B cell (primary cell): ENCODE data around the gene CDC42BPA. TPM values are rescaled to one million over a fixed set of nuclear protein-coding genes. Genes with fewer than 3 reads are reported as not detected.
A peak's percentile ranks its signal among the peaks of the same experiment; 100 is the strongest.

Source experiments
- ATAC-seq: fragments of 200-7000 bp; cut with Tn5 transposase; one replicate; pipeline ENCODE4 v1.10.0; 2021; ENCODE audit warnings: low read depth, mild to moderate bottlenecking, moderate number of reproducible peaks, moderate library complexity
- CTCF ChIA-PET: fragments of 350-600 bp; sonication (Branson Sonifier 250); formaldehyde crosslinking; loops from one replicate; lab custom pipeline; 2021; ENCODE audit warnings: antibody characterized with exemption, inconsistent platforms; lab: Charles Lee
- POLR2A ChIA-PET: fragments of 350-600 bp; sonication (Branson Sonifier 250); formaldehyde crosslinking; loops from one replicate; lab custom pipeline; 2021; ENCODE audit warnings: antibody characterized with exemption; lab: Charles Lee
- DNase-seq: peaks from one replicate; pipeline ENCODE4 v3.0.0; 2013
- H2AFZ ChIP-seq: 2 replicates; pipeline ENCODE4 v1.6.1; 2012; ENCODE audit warnings: mild to moderate bottlenecking, low read depth, low read length; ENCODE audit not compliant: insufficient read depth, poor library complexity, severe bottlenecking
- H3K27ac ChIP-seq, 2 donors: 1 replicate in 1 of 2; 2 replicates in 1 of 2; pipeline ENCODE4 v1.5.1; 2012 to 2013; ENCODE audit warnings: low read length in 2 of 2, mild to moderate bottlenecking in 2 of 2, moderate library complexity in 1 of 2
- H3K27me3 ChIP-seq, 4 experiments: fragments of 200-600 bp in 1 of 4; sonication (generic) in 1 of 4; replicated peaks in 1 of 4; 1 replicate in 2 of 4; 2 replicates in 2 of 4; pipeline versions ENCODE4 v1.6.1 to v1.7.0; 2013 to 2016; ENCODE audit warnings: low read length in 3 of 4, mild to moderate bottlenecking in 2 of 4, mixed read lengths in 1 of 4, moderate library complexity in 1 of 4; ENCODE audit not compliant: insufficient read depth in 4 of 4, control insufficient read depth in 3 of 4; ENCODE audit errors: control extremely low read depth in 1 of 4
- H3K36me3 ChIP-seq, 2 experiments: replicated peaks in 1 of 2; 1 replicate in 1 of 2; 2 replicates in 1 of 2; pipeline versions ENCODE4 v1.6.1 to v1.7.1; 2013; ENCODE audit warnings: low read length in 1 of 2; ENCODE audit not compliant: insufficient read depth in 2 of 2, control insufficient read depth in 1 of 2; ENCODE audit errors: control extremely low read depth in 1 of 2, extremely low read depth in 1 of 2
- H3K4me1 ChIP-seq, 2 donors: fragments of 200-600 bp in 1 of 2; sonication (generic) in 1 of 2; 1 replicate in 1 of 2; 2 replicates in 1 of 2; pipeline versions ENCODE4 v1.5.1 to v1.6.1; 2013 to 2017; ENCODE audit warnings: low read length in 2 of 2; ENCODE audit not compliant: control insufficient read depth in 2 of 2, insufficient read depth in 2 of 2
- H3K4me2 ChIP-seq: replicated peaks from 2 replicates; pipeline ENCODE3; 2012; ENCODE audit warnings: mild to moderate bottlenecking, low read depth, low read length; ENCODE audit not compliant: poor library complexity, severe bottlenecking
- H3K4me3 ChIP-seq, 5 experiments: fragments of 200-600 bp in 1 of 5; sonication (generic) in 1 of 5; 1 replicate in 3 of 5; 2 replicates in 2 of 5; pipeline versions ENCODE4 v1.5.1 to v1.7.0; 2011 to 2016; ENCODE audit warnings: low read length in 4 of 5, mild to moderate bottlenecking in 4 of 5, low read depth in 2 of 5, control low read depth in 1 of 5, moderate library complexity in 1 of 5; ENCODE audit not compliant: insufficient read depth in 1 of 5; ENCODE audit errors: control extremely low read depth in 1 of 5, extremely low read depth in 1 of 5
- H3K79me2 ChIP-seq: fragments of 200-600 bp; sonication (generic); one replicate; pipeline ENCODE4 v1.6.0; 2016; ENCODE audit warnings: low read length; ENCODE audit not compliant: control insufficient read depth, insufficient read depth
- H3K9ac ChIP-seq: fragments of 200-600 bp; sonication (generic); 2 replicates; pipeline ENCODE4 v1.6.1; 2017; ENCODE audit warnings: mild to moderate bottlenecking, low read length, moderate library complexity
- H3K9me3 ChIP-seq, 3 donors: one replicate each; pipeline versions ENCODE4 v1.6.1 to v1.7.1; 2013; ENCODE audit warnings: low read length in 2 of 3; ENCODE audit not compliant: control insufficient read depth in 2 of 3, insufficient read depth in 1 of 3; ENCODE audit errors: control extremely low read depth in 1 of 3
- H4K20me1 ChIP-seq: 2 replicates; pipeline ENCODE4 v1.6.0; 2012; ENCODE audit warnings: mild to moderate bottlenecking, low read length; ENCODE audit not compliant: insufficient read depth, control insufficient read depth, poor library complexity, severe bottlenecking
- H3K27ac Mint-ChIP-seq: one replicate; pipeline ENCODE4 v1.8.0; 2021; ENCODE audit warnings: mixed read lengths
- H3K27me3 Mint-ChIP-seq: one replicate; pipeline ENCODE4 v1.8.0; 2021; ENCODE audit warnings: mixed read lengths
- H3K4me1 Mint-ChIP-seq: one replicate; pipeline ENCODE4 v1.8.0; 2021; ENCODE audit warnings: mixed read lengths
- H3K4me3 Mint-ChIP-seq: one replicate; pipeline ENCODE4 v1.8.0; 2021; ENCODE audit warnings: mixed read lengths
- H3K9me3 Mint-ChIP-seq: one replicate; pipeline ENCODE4 v1.8.0; 2022; ENCODE audit warnings: mixed read lengths; ENCODE audit not compliant: insufficient read depth
- EZH2 ChIP-seq: IDR thresholded peaks from 2 replicates; pipeline ENCODE4 v1.6.1; 2012; ENCODE audit warnings: borderline replicate concordance, low read depth, mild to moderate bottlenecking, moderate library complexity, low read length; ENCODE audit not compliant: insufficient read depth, poor library complexity, severe bottlenecking
- WGBS: methylation state at CpG from one replicate; pipeline ENCODE4 v1.1.5; 2013; ENCODE audit warnings: missing lambda C conversion rate; ENCODE audit not compliant: insufficient coverage; 5-methylcytosine and 5-hydroxymethylcytosine counted together
- intact Hi-C: fragments of 100-400 bp; cut with micrococcal nuclease; formaldehyde crosslinking; loops from one replicate; pipeline ENCODE4 v1.10.0; 2022
- polyA plus RNA-seq: library from polyadenylated mRNA; depleted of rRNA; stranded (reverse); fragments of >200 nt; gene quantifications from 2 replicates; pipeline ENCODE4 v1.2.3, GENCODE V29; 2012
- total RNA-seq, 2 donors: library from RNA; stranded (reverse); fragments of 120-200 nt in 1 of 2; gene quantifications; 1 replicate in 1 of 2; 2 replicates in 1 of 2; pipeline versions ENCODE4 v1.2.3 to v1.2.4, GENCODE V29; 2013 to 2022
- TF ChIP-seq, protein P1 (sequence below): fragments of 200-600 bp; IDR thresholded peaks from one replicate; pipeline ENCODE4 v1.8.0; 2022; ENCODE audit warnings: antibody characterized with exemption, mild to moderate bottlenecking

CDC42BPA gene
- total and polyA plus RNA-seq, 2 donors (not counting 1 experiment from before 2014, with no cell fraction given), result 0.04 to 0.69 TPM

DNA sequence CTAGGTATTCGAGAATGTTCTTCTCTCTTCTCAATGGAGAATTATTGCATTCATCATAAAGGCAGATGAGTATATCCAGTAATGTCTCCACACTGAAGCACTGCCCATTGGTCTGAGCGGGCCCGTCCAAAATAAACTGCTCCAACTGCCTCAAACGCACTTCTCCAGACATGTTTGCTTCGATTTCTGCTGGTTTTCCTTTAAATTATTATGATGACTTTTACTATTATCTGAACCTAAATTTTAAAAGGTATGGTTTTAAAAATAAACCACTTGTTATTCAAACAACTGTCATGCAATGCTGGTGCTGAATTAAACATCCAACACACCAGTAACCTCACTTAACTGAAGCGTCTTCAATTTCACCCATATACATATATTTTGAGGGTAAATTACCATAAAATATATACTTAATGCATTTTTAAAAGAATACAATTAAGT is 1.3 kb downstream of the CDC42BPA start:
- DNase-seq (no peak), ATAC-seq (no peak)
- Mint-ChIP-seq H3K4me3 (peak overlapping the region; percentile 26), H3K4me1 (peaks cover 12% of the 10 kb centered on the region), H3K27me3 (peaks cover 48% of the 10 kb centered on the region), H3K27ac (no peak overlapping the region), H3K9me3 (no peaks in the 10 kb centered on the region)
- Histone ChIP-seq H4K20me1 (no peaks in the 10 kb centered on the region), H3K36me3 (no peaks in the 10 kb centered on the region), H3K9me3 (peaks cover 0 to 2% (median 0%) of the 10 kb centered on the region in 3 donors), H3K9ac (no peak overlapping the region), H3K4me1 (peaks cover 9 to 13% of the 10 kb centered on the region in 2 donors), H3K79me2 (no peaks in the 10 kb centered on the region), H3K27me3 (peaks cover 0 to 52% (median 25%) of the 10 kb centered on the region in 4 experiments), H3K27ac (no peak overlapping the region), H3K4me3 (no peak overlapping the region), H3K4me2 (no peak overlapping the region), H2AFZ (no peak overlapping the region)
- POLR2A ChIA-PET, result no interaction called here
- no peak for TF ChIP-seq EZH2
- TF ChIP-seq, protein P1, sequence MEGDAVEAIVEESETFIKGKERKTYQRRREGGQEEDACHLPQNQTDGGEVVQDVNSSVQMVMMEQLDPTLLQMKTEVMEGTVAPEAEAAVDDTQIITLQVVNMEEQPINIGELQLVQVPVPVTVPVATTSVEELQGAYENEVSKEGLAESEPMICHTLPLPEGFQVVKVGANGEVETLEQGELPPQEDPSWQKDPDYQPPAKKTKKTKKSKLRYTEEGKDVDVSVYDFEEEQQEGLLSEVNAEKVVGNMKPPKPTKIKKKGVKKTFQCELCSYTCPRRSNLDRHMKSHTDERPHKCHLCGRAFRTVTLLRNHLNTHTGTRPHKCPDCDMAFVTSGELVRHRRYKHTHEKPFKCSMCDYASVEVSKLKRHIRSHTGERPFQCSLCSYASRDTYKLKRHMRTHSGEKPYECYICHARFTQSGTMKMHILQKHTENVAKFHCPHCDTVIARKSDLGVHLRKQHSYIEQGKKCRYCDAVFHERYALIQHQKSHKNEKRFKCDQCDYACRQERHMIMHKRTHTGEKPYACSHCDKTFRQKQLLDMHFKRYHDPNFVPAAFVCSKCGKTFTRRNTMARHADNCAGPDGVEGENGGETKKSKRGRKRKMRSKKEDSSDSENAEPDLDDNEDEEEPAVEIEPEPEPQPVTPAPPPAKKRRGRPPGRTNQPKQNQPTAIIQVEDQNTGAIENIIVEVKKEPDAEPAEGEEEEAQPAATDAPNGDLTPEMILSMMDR, result no peak
- intact Hi-C loops, result no loop called here
- 86% methylated on average over 1 of the region's 6 CpGs for WGBS
- CTCF ChIA-PET, result no interaction called here

DNA sequence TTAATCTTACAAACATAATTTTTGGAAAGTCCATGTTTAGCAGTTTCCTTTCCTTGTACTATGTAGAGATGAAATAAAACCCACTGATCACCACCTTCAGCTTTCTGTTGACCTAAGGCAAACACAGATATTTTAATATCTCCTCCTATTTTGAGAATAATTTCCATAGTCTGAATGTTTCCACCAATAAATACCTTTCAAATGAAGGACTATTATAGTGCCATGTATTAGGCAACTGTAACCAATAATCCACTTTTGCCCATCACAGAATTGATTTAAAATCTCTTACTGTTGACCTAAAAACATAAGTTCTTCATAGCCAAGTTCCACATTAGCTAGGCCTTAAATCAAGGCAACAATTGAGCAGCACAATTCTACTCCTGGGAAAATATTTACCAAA is 1.8 kb downstream of the CDC42BPA start:
- Histone ChIP-seq H3K79me2 (no peaks in the 10 kb centered on the region), H3K4me2 (no peak overlapping the region), H3K9me3 (peaks cover 0 to 2% (median 0%) of the 10 kb centered on the region in 3 donors), H3K9ac (no peak overlapping the region), H2AFZ (no peak overlapping the region), H3K4me3 (no peak overlapping the region), H3K27me3 (peaks cover 0 to 52% (median 25%) of the 10 kb centered on the region in 4 experiments), H3K27ac (no peak overlapping the region), H3K36me3 (no peaks in the 10 kb centered on the region), H4K20me1 (no peaks in the 10 kb centered on the region), H3K4me1 (peaks cover 9 to 13% of the 10 kb centered on the region in 2 donors)
- Mint-ChIP-seq H3K4me3 (no peak overlapping the region), H3K27me3 (peaks cover 50% of the 10 kb centered on the region), H3K9me3 (no peaks in the 10 kb centered on the region), H3K4me1 (peaks cover 12% of the 10 kb centered on the region), H3K27ac (no peak overlapping the region)
- ChIA-PET POLR2A (no interaction called here), CTCF (no interaction called here)
- intact Hi-C loops, result no loop called here
- ATAC-seq (no peak), DNase-seq (no peak)
- TF ChIP-seq EZH2, result no peak
- TF ChIP-seq, protein P1, result no peak
